Mesodermal cell (in vitro differentiated cells): Measurements from ENCODE around the gene CDC42EP3.

ENCODE experiments used
- H3K27ac ChIP-seq: 2 replicates; pipeline ENCODE4 v1.7.0; 2013; ENCODE audit warnings: mild to moderate bottlenecking, low read depth, low read length, moderate library complexity; ENCODE audit not compliant: severe bottlenecking
- H3K36me3 ChIP-seq: 2 replicates; pipeline ENCODE4 v1.7.1; 2013; ENCODE audit warnings: mild to moderate bottlenecking, low read length, moderate library complexity; ENCODE audit not compliant: control insufficient read depth, insufficient read depth
- H3K4me1 ChIP-seq: one replicate; pipeline ENCODE4 v1.7.1; 2013; ENCODE audit warnings: mild to moderate bottlenecking, low read length; ENCODE audit not compliant: insufficient read depth, control insufficient read depth, poor library complexity, severe bottlenecking
- H3K4me3 ChIP-seq: 2 replicates; pipeline ENCODE4 v1.7.0; 2013; ENCODE audit warnings: low read length, control low read depth, mild to moderate bottlenecking; ENCODE audit not compliant: insufficient read depth, poor library complexity, severe bottlenecking; ENCODE audit errors: extremely low read depth
- H3K9me3 ChIP-seq: 2 replicates; pipeline ENCODE4 v1.7.1; 2013; ENCODE audit warnings: mild to moderate bottlenecking, low read length, moderate library complexity; ENCODE audit not compliant: control insufficient read depth
- WGBS, 2 experiments: methylation state at CpG; one replicate each; pipeline ENCODE4 v1.1.5; 2013; ENCODE audit warnings: missing lambda C conversion rate in 2 of 2; ENCODE audit not compliant: insufficient coverage in 2 of 2; 5-methylcytosine and 5-hydroxymethylcytosine counted together

The CDC42EP3 gene

DNA sequence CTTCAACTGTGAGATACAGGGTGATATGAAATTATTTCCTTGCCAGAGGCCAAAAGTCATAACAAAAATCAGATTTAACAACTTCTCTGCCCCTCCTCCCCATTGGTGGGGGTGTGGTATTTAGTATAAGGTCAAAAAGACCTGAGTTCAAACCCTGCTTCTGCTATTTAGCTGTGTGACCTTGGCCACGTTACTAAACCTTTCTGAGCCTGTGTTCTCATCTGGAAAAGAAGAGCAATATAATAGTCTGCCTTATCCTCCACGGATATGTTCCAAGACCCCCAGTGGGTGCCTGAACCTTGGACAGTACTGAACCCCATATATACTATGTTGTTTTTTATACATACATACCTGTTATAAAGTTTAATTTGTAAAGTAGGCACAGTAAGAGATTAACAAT is 3.7 kb downstream of the CDC42EP3 start:
- peaks cover 34% of the 10 kb centered on the region for H3K4me1 ChIP-seq
- 88% methylated on average over 1 of the region's 2 CpGs; no CpG with 5 or more reads in 1 of the 2 experiments for WGBS, 2 experiments
- peak overlapping the region; percentile 88 for H3K4me3 ChIP-seq
- H3K9me3 ChIP-seq: no peaks in the 10 kb centered on the region
- H3K36me3 ChIP-seq: peaks cover 70% of the 10 kb centered on the region
- no peak overlapping the region for H3K27ac ChIP-seq

DNA sequence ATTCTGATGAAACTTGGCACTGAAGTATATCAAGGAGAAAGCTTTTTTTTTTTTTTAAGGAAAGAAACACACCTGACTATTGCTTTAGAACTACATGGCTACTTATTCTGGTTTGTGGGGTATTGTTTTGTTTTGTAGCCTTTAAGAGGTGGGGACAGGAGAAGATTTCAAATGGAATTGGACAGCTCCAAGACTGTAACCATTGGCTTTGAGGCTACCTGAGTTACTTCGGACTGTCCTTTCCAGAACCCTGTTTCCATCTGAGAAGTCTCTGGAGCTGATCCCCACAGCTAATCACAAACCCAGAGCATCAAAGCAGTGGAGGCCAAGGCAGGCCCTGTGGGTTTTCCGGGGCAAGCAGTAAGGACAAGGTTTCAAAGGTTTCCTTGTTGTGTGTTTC is 4.7 kb downstream of the CDC42EP3 start:
- Histone ChIP-seq H3K9me3 (no peaks in the 10 kb centered on the region), H3K27ac (no peak overlapping the region), H3K4me1 (peaks cover 43% of the 10 kb centered on the region), H3K4me3 (peak overlapping the region; percentile 88), H3K36me3 (peaks cover 78% of the 10 kb centered on the region)
- 94% methylated on average over 2 of the region's 2 CpGs; no CpG with 5 or more reads in 1 of the 2 experiments for WGBS, 2 experiments

- Histone ChIP-seq H3K4me1 (peaks cover 51% of the 10 kb centered on the region), H3K9me3 (no peaks in the 10 kb centered on the region), H3K4me3 (no peak overlapping the region), H3K27ac (no peak overlapping the region), H3K36me3 (peaks cover 88% of the 10 kb centered on the region)
- 93 to 98% methylated on average over 8 of the region's 11 CpGs for WGBS, 2 experiments
Measured at GRCh38 chr2:37665604-37666362, 5.7 kb downstream of the CDC42EP3 start.

DNA sequence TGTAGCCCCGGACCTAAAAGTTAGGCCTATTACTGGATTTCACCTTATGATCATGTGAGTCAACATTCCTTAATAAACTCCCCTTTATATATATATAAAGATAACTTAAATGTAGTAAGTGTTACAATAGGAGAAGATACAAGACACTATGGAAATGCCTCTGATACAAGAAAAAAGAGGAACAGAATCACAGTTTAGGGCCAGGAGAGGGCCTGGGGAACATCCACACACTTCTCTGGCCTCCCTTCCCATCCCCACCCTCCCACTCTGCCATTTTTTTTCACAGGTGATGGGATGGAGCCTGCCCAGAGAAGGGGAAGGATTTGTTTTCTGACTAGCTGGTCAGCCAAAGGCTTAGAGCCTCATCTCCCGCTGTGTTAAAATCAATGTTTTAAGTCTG is 6.4 kb downstream of the CDC42EP3 start:
- H3K36me3 ChIP-seq: peaks cover 93% of the 10 kb centered on the region
- peaks cover 59% of the 10 kb centered on the region for H3K4me1 ChIP-seq
- WGBS, 2 experiments: 100% methylated on average over 1 of the region's 2 CpGs; no CpG with 5 or more reads in 1 of the 2 experiments
- no peak overlapping the region for H3K4me3 ChIP-seq
- no peaks in the 10 kb centered on the region for H3K9me3 ChIP-seq
- no peak overlapping the region for H3K27ac ChIP-seq

- Histone ChIP-seq H3K4me3 (no peak overlapping the region), H3K27ac (no peak overlapping the region), H3K4me1 (peaks cover 66% of the 10 kb centered on the region), H3K9me3 (no peaks in the 10 kb centered on the region), H3K36me3 (peaks cover 94% of the 10 kb centered on the region)
- 100% methylated on average over 1 to 2 of the region's 2 CpGs for WGBS, 2 experiments
Measured at GRCh38 chr2:37664231-37664643, 7.2 kb downstream of the CDC42EP3 start.

DNA sequence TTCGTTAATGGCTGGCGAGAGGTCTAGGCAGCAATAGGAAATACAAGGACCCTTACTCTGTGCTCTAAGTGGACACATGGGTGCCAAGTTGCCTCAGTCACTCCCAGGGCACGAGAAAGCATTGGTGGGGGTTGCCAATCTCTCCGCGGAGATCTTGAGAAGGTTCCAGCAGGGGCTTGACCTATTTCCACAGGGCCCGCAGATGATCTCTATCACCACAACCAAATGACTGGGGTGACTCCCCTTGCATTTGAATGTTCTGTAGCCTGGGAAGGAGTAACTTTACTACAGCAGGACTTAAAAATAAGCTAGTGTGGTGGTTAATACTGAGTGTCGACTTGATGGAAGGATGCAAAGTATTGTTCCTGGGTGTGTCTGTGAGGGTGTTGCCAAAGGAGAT is 8.1 kb downstream of the CDC42EP3 start:
- Histone ChIP-seq H3K4me1 (peaks cover 75% of the 10 kb centered on the region), H3K4me3 (no peak overlapping the region), H3K27ac (no peak overlapping the region), H3K9me3 (no peaks in the 10 kb centered on the region), H3K36me3 (peaks cover 92% of the 10 kb centered on the region)
- 96 to 97% methylated on average over 4 to 6 of the region's 7 CpGs for WGBS, 2 experiments

- Histone ChIP-seq H3K4me1 (peaks cover 80% of the 10 kb centered on the region), H3K4me3 (no peak overlapping the region), H3K36me3 (peaks cover 69% of the 10 kb centered on the region), H3K27ac (no peak overlapping the region), H3K9me3 (no peaks in the 10 kb centered on the region)
- 81 to 82% methylated on average over 4 of the region's 5 CpGs for WGBS, 2 experiments
Measured at GRCh38 chr2:37659723-37660122, 11.7 kb downstream of the CDC42EP3 start.

DNA sequence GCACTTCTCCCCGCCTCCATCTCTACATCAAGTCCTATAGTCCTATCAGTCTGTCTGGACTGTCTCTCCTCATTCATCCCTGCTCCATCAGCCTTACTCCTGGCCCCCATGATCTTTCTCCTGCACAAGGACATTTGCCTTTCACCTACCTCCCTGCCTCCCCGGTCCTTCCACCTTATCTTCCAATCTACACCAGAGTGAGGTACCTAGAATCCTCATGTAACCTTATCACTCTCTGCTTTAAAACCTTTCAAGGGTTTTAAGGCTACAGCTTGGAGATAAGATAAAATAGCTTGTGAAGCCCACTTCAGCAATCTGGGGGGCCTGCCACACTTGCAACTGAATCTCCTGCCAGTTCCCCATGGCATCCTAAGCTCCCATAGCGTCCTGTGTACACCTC is 12.8 kb downstream of the CDC42EP3 start:
- Histone ChIP-seq H3K9me3 (no peaks in the 10 kb centered on the region), H3K4me3 (no peak overlapping the region), H3K4me1 (peaks cover 86% of the 10 kb centered on the region), H3K27ac (no peak overlapping the region), H3K36me3 (peaks cover 73% of the 10 kb centered on the region)
- 80 to 100% methylated on average over 1 to 2 of the region's 3 CpGs for WGBS, 2 experiments

GRCh38 chr2:37657471-37657870 is 14.0 kb downstream of the CDC42EP3 start:
- Histone ChIP-seq H3K4me1 (peaks cover 95% of the 10 kb centered on the region), H3K36me3 (peaks cover 69% of the 10 kb centered on the region)

GRCh38 chr2:37656512-37657423 is 14.7 kb downstream of the CDC42EP3 start:
- H3K27ac ChIP-seq: peak overlapping the region; percentile 72
- no peak overlapping the region for H3K4me3 ChIP-seq
- H3K4me1 ChIP-seq: peaks cover 90% of the 10 kb centered on the region
- no peaks in the 10 kb centered on the region for H3K9me3 ChIP-seq
- 26 to 43% methylated on average over 2 to 5 of the region's 11 CpGs for WGBS, 2 experiments
- H3K36me3 ChIP-seq: peaks cover 68% of the 10 kb centered on the region

More at GRCh38 chr2:37657471-37657870, 14.0 kb downstream of the CDC42EP3 start:
- Histone ChIP-seq H3K27ac (peak overlapping the region; percentile 72), H3K9me3 (no peaks in the 10 kb centered on the region), H3K4me3 (no peak overlapping the region)
- no CpG with 5 or more reads among the region's 4 CpGs for whole genome bisulfite sequencing, 2 experiments
